HL-60 (cell line): ENCODE results near the gene GHRH.

Experiments used
- DNase-seq, 2 experiments: peaks; one replicate each; pipeline ENCODE4 v3.0.0-alpha.2; 2010 to 2020; ENCODE audit warnings: low read depth in 1 of 2, low spot score in 1 of 2
- H3K27ac ChIP-seq: fragments of 250-450 bp; sonication (Bioruptor Pico); replicated peaks from 2 replicates; pipeline ENCODE4 v1.5.1; 2020; ENCODE audit warnings: mild to moderate bottlenecking, moderate library complexity
- H3K27me3 ChIP-seq: fragments of 250-450 bp; sonication (Bioruptor Pico); 2 replicates; pipeline ENCODE4 v1.5.1; 2021; ENCODE audit warnings: mild to moderate bottlenecking, moderate library complexity; ENCODE audit not compliant: insufficient read depth, poor library complexity, severe bottlenecking
- H3K4me3 ChIP-seq: replicated peaks from 2 replicates; pipeline ENCODE4 v1.5.1; 2011; ENCODE audit warnings: mild to moderate bottlenecking, control low read depth, low read length; ENCODE audit not compliant: insufficient read depth
- GABPA ChIP-seq: IDR thresholded peaks from 2 replicates; pipeline ENCODE4 v1.6.1; 2012; ENCODE audit warnings: low read depth
- POLR2AphosphoS5 ChIP-seq: IDR thresholded peaks from 2 replicates; pipeline ENCODE4 v1.6.1; 2012; ENCODE audit warnings: low read depth
- SPI1 ChIP-seq: IDR thresholded peaks from 2 replicates; pipeline ENCODE4 v1.6.1; 2012; ENCODE audit warnings: low read depth, mild to moderate bottlenecking, borderline replicate concordance
- TF ChIP-seq, protein P1 (sequence below): IDR thresholded peaks from 2 replicates; pipeline ENCODE4 v1.6.1; 2012; ENCODE audit warnings: low read depth; ENCODE audit not compliant: insufficient replicate concordance
- TF ChIP-seq, protein P2 (sequence below): IDR thresholded peaks from one replicate; pipeline ENCODE4 v1.5.1; 2011; ENCODE audit warnings: low read length, control low read depth, inconsistent platforms; ENCODE audit not compliant: insufficient read depth

The GHRH gene

DNA sequence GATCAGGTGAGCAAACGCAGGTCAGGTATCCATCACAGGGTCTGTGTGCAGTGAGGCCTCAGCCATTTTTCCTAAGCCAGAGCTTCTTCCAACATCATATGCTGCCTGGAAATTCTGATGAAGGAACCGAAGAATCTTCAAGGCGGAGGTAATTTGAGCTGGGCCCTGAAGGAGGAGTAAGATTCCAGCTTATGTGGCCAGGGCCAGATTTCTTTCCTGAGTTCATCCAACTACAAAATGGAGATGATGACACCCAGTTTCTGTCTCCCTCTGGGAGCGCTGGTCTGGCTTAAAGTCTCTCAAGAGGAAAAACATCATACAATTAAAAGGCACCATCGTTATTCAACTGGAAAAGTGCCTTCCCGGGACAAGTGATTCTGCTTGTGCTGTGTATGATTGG, 20.9 kb upstream of the GHRH start:
- no peak for TF ChIP-seq GABPA
- no peak overlapping the region for H3K4me3 ChIP-seq

DNA sequence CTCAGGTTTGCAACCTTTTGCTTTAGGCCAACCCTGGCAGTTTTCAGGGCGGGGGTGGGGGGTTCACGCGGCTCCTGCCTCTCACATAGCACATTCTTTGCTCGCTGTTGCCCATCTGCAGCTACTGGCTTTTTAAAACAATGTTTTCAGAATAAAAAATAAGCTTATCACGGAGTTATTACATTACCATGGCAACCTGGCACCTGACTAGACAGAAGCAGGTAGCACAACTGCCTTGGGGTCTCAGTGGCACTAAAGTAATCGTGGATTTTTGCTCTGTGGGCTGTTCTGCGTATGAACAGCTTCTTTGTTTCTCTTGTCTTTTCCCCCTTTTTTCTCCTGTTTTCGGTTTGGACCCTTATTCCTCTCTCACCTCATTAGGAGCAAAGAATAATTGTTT, 18.8 kb upstream of the GHRH start:
- Histone ChIP-seq H3K27ac (no peak overlapping the region), H3K27me3 (no peaks in the 10 kb centered on the region), H3K4me3 (no peak overlapping the region)
- no peak for DNase-seq
- TF ChIP-seq, protein P1, sequence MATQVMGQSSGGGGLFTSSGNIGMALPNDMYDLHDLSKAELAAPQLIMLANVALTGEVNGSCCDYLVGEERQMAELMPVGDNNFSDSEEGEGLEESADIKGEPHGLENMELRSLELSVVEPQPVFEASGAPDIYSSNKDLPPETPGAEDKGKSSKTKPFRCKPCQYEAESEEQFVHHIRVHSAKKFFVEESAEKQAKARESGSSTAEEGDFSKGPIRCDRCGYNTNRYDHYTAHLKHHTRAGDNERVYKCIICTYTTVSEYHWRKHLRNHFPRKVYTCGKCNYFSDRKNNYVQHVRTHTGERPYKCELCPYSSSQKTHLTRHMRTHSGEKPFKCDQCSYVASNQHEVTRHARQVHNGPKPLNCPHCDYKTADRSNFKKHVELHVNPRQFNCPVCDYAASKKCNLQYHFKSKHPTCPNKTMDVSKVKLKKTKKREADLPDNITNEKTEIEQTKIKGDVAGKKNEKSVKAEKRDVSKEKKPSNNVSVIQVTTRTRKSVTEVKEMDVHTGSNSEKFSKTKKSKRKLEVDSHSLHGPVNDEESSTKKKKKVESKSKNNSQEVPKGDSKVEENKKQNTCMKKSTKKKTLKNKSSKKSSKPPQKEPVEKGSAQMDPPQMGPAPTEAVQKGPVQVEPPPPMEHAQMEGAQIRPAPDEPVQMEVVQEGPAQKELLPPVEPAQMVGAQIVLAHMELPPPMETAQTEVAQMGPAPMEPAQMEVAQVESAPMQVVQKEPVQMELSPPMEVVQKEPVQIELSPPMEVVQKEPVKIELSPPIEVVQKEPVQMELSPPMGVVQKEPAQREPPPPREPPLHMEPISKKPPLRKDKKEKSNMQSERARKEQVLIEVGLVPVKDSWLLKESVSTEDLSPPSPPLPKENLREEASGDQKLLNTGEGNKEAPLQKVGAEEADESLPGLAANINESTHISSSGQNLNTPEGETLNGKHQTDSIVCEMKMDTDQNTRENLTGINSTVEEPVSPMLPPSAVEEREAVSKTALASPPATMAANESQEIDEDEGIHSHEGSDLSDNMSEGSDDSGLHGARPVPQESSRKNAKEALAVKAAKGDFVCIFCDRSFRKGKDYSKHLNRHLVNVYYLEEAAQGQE: no peak

More for the DNA sequence above, 20.9 kb upstream of the GHRH start:
- no peaks in the 10 kb centered on the region for H3K27me3 ChIP-seq
- no peak overlapping the region for H3K27ac ChIP-seq
- DNase-seq: no peak

DNA sequence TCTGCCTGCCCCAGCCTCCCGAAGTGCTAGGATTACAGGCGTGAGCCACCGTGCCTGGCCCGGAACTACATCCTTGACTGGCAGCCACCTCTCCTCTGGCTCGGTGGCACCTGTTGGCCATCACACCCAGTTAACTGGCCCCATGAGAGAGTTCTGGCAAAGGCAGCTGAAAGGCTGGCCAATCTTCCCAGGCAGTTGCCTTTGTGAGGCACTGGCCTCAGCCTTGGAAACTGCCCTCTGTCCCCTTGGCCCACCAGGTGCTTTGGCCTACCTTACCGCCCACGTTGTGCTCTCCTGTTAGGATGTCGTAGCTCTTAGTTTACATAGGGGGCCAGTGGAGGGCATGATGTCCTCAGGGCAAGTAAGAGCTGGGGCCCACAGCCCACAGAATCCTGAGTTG, 18.2 kb upstream of the GHRH start:
- TF ChIP-seq, protein P1: no peak
- TF ChIP-seq SPI1: no peak
- no peak for TF ChIP-seq POLR2AphosphoS5
- TF ChIP-seq, protein P2, sequence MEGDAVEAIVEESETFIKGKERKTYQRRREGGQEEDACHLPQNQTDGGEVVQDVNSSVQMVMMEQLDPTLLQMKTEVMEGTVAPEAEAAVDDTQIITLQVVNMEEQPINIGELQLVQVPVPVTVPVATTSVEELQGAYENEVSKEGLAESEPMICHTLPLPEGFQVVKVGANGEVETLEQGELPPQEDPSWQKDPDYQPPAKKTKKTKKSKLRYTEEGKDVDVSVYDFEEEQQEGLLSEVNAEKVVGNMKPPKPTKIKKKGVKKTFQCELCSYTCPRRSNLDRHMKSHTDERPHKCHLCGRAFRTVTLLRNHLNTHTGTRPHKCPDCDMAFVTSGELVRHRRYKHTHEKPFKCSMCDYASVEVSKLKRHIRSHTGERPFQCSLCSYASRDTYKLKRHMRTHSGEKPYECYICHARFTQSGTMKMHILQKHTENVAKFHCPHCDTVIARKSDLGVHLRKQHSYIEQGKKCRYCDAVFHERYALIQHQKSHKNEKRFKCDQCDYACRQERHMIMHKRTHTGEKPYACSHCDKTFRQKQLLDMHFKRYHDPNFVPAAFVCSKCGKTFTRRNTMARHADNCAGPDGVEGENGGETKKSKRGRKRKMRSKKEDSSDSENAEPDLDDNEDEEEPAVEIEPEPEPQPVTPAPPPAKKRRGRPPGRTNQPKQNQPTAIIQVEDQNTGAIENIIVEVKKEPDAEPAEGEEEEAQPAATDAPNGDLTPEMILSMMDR: no peak
- TF ChIP-seq GABPA: no peak
- no peak for DNase-seq
- H3K27me3 ChIP-seq: no peaks in the 10 kb centered on the region
- H3K27ac ChIP-seq: no peak overlapping the region
- no peak overlapping the region for H3K4me3 ChIP-seq

DNA sequence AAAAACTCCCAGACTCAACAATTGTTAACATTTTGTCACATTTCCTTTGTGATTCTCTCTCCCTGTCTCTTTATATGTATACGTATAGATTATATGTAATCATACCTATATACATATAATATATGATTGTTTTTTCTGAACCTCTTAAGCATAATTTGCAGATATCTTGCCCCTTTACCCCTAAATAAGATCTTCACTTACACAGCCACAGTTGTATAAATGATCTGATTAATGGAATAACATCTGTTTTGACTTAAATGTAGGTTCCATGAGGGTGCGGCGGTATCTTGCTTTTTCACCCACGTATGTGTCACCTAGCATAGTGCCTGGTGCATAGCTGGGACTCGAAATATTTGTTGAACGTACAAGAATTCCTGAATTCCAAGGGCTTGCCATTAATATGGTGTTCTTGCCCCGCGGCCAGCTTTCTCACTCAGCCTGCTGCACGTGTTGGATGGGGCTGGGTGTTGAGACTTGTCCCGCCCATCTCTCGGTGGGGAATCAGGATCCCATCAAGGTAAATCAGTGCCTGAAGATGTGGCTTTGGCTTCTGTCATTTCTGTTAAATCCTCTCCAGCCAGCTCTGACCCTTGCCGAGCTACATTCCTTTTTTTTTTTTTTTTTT, 17.5 kb upstream of the GHRH start:
- no peak for DNase-seq
- TF ChIP-seq GABPA (no peak), SPI1 (no peak), POLR2AphosphoS5 (no peak)
- TF ChIP-seq, protein P1: no peak
- TF ChIP-seq, protein P2: no peak
- Histone ChIP-seq H3K27ac (no peak overlapping the region), H3K27me3 (no peaks in the 10 kb centered on the region), H3K4me3 (no peak overlapping the region)
